Activated CD4-positive, alpha-beta T cell treated with anti-CD3 and anti-CD28 coated beads, Interleukin-2, Interleukin-6, amounts not matched to agents 100 ng/mL and 50 ng/mL, durations not matched to agents 16 hours and 8 hours (primary cell): ENCODE results near the gene PDE7B.

Source experiments
- DNase-seq: peaks from one replicate; pipeline ENCODE4 v3.0.0-alpha.2; 2020

The PDE7B gene

DNA sequence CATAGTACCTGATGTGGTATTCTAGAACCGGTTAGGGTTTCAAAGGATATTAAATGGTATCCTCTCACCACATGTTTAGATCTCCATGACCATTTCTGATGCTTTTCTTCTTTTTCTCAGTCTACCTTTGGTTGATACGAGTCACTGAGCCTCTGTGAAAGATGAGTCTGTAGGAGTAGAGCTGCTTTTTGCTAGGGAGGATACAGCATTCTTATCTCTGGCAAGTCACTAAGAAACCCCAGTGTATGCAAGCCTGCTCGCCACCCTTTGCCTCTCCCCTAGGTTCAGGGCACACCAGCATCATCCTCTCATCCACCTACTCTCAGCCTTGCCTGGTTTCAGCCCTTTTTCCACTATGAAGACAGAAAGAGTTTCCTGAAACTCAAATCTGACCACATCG, 308.7 kb downstream of the PDE7B start:
- no peak for DNase-seq

DNA sequence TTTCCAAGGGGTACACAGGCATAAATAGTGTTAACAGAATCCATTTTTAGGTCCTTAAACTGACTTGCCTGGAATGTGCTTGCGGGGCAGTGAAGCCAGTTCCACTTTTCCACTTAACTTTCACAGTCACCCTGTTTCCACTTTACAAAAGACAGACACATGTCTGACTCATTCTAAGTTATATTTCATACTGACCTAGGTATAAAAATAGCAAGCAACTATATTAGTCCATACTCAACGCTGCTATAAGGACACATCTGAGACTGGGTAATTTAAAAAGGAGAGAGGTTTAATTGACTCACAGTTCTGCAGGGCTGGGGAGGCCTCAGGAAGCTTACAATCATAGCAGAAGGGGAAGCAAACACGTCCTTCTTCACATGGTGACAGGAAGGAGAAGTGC, 310.4 kb downstream of the PDE7B start:
- no peak for DNase-seq

DNA sequence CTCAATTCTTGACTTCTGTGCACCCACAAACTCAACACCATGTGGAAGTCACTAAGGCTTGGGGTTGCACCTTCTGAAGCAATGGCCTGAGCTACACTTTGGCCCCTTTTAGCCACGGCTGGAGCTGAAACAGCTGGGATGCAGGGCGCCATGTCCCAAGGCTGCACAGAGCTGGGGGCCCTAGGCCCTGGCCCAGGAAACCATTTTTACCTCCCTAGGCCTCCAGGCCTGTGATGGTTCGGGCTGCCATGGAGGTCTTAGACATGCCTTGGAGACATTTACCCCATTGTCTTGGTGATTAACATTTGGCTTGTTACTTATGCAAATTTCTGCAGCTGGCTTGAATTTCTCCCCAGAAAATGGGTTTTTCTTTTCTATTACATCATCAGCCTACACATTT, 311.8 kb downstream of the PDE7B start:
- no peak for DNase-seq

DNA sequence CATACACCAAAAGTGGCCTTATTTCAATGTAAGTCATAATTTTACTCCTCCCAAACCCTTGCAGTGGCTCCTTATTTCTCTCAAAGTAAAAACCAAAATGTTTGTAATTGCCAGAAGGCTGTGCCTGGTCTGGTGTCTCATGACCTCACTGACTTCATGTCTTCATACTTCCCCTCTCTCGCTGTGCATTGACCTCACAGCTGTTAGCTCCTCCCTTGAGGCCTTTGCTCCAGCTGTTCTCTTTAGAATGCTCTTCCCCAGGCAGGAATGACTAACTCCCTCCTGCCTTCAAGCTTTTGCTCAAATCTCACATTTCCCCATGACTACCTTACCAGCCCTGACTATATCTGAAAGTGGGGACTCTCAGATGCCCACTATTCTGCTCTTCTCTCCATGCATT, 315.3 kb downstream of the PDE7B start:
- DNase-seq = no peak

DNA sequence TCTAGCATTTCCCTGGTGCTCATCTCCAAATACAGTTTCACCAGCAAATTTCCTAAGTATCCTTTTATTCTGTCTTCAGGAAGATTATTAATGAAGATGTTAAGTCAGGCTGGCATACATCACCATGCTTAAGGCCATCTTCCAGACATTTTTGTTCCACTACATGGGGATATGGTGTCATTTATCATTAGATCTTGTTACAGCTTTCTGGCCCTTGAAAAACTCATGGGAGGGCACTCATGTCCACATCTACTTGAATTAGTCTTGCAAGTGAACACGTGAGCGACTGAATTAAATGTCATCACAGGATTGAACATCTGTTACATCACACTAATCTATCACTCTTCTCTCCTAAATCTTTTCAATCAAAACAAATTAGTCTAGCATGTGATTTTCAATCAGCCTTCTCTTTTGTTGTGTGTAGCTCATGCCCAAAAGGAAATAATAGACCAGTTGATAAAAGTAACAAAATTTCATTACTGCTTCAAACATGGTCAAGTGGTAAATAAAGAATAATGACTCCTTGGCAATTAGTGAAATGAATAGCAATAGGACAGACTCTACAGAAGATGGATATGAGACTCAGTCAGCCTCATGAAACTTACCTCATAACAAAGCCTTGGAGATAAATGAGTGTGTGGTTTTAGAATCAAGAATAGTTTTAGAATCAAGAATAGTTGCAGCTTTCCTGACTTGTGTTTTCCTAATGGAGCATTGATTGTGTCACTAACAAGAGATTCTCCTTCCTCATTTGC, 318.1 kb downstream of the PDE7B start:
- DNase-seq = no peak

DNA sequence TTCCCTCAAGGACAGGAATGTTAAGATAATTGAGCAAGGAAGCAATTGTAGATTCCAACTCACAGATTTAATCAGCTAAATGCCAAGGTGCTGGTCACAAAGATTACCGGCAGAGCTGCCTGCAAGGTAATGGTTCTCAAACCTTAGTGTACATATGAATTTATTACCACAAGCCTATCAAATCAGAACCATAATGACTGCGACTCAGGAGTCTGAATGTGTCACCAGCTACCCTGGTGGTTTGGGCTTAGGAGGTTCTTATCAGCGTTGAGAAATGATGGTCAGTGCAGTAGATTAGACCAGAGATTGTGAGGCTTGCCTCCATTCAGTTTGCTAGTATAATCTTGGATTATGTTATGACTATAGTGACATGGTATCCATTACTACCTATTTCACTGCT, 319.7 kb downstream of the PDE7B start:
- DNase-seq = no peak

DNA sequence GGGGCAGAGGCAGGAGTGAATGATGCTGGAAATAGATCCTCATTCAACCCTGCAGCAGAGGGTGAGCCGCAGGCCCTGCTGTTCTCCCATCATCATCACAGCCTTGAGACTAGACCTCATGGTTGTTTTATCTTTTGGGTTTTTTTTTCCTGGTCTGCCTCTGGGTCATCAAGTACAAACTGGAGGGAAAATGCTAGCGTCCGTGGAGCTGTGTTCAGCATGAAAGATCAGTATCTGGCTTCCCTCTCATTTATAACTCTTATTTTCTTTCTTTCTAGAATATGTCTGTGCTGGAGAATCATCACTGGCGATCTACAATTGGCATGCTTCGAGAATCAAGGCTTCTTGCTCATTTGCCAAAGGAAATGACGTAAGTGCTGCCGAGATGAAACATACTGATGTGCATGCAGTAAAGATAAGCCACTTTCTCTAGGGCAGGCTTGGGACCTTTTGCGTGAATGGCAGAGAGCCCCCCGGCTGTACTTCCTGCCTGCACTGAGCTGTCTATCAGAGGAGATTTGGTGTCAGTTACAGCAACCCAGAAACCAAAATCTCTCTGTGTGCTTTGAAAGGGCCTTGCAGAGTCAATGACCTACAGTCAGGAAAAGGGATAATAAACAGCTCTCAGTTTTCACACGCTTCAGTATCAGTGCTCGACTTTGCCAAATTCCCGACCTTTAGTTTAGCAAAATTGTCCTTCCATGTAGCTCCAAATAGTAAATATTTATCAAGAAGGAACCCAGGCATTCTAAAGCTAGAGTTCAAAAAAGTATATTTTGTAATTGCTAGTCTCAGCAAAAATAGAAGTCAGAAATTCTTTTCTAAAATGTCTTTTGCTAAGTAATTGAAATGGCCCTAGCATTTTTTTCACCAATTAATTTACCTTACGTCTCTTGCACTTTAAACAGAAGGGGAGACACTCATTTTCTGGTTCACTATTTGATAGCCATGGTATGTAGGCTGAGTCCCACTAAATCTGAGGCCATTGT, 322.3 kb downstream of the PDE7B start:
- DNase-seq = no peak

DNA sequence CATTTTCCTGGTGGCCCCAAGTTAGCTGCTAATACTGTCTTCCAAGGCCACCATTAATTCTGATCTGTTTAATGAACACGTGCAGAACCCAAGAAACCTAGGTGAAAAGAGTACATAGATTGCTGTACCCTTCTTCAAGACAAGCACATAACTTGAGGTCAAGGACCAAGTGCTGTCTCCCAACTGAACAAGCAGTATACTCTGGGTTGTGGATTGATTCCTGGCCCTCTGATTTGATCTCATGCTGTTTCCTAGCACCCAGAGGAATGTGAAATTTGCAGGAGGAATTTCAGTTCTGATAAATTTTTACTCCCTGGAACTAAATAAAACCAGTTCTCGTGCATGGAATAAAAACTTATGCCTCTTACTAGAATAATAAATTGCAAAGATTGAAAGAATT, 323.0 kb downstream of the PDE7B start:
- DNase-seq = no peak

DNA sequence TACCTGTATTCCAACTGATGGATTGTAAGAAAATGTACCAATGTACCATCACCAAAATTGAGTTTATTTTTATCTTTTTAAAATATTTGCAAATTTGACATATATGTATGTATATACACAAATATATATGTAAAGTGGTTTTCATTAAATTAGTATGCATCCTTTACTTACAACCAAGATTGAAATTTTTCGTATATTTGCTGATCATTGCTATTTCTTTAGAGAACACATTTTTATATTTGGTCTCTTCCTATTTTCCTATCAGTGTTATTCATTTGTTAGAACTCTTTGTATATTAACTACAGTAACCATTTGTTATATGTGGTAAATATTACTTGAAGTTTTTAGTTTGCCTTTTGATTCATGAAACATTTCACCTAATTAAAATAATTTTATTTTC, 324.4 kb downstream of the PDE7B start:
- no peak for DNase-seq

DNA sequence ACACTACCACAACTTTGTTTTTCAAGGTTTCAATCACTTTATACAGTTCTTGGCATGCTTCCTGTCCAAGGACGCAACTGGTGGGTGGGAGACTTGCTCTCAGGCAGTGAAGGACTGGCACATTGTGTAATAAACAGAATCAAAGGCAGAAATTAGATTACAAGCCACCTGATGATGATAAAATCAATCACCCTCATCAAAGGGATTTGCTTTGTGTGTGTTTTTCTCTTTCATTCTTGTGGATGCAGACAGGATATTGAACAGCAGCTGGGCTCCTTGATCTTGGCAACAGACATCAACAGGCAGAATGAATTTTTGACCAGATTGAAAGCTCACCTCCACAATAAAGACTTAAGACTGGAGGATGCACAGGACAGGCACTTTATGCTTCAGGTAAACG, 327.2 kb downstream of the PDE7B start:
- DNase-seq = no peak

DNA sequence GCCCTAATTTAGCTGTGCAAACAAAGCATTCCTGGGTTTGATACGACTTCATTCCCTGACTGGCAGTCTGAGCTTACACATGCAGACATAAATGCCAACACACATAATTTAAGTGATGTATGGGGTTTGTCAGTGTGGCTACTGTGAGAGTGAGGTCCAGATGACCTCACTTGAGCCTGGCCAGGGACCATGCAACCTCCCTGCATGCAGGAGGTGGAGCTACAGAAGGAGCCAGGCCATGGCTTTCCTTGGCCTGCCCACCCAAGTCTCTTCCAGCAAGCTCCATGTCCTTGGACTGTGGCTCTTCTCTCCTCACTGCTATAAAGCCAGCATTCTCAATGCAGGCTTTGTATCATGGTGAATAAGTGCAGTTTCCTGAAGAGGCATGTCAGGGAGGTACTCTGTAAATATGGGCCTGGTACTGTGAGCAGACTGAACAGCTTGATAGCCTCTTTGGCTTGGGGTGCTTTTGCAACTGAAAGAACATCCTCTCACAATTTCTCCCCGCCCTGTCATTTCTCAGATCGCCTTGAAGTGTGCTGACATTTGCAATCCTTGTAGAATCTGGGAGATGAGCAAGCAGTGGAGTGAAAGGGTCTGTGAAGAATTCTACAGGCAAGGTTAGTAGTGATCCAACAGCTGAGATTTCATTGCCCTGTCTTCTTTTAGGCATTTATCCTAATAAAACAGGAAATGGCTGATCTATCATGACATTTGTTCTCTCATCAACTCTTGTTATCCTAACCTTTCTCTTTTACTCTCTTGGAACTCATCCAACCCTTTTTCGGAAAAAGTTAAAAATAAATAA, 329.4 kb downstream of the PDE7B start:
- DNase-seq = no peak

DNA sequence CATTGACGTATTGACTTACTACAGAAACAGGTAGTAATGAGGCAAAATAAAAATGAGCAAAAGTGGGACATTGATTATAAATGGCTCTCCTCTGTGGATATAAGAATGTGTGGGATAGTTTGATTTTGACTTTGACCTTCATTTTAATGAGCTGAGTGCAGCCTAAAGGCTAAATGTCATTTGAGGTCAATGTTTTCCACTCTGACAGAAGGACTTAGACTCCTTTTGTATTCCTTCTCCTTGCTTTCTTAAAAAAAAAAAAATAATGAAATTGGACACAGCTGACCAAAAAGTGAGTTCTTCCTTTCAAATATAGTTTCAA, 330.0 kb downstream of the PDE7B start:
- DNase-seq = no peak

DNA sequence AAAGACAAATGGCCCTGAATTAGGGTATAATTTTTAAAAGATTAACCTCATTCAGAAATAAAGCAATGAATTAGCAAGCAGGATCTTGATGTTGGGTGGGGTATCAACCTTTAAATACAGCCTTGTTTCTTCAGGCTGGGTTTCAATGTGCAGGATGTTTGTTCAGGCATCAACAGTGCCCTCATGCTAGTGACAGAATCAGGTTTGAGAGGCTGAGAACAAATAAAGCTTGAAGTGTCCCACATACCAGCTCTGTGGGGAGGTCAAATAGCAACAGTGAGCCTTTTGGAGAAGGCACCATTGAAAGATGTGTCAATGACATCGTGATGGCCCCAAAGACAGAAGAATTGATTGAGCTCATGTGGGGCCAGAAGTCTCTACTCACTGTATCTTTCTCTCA, 330.4 kb downstream of the PDE7B start:
- DNase-seq = no peak

DNA sequence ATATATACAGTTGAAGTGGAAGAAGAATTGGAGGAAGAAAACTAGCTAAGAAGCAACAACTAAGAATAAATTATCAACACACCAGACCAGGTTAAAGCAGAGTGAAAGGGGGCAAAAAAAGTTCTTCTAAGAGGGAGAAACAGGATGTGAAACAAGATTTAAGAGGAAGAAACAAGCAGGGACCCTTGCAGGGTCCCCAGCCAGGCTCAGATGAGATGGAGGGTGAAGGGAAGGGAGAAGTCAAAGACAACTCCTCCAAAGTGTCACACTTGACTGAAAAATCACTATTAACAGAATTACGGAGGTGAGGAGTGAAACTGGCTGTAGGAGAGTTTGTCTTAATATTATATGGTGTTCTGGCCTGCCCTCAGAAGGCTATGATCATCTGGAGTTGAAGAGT, 333.2 kb downstream of the PDE7B start:
- DNase-seq = no peak

DNA sequence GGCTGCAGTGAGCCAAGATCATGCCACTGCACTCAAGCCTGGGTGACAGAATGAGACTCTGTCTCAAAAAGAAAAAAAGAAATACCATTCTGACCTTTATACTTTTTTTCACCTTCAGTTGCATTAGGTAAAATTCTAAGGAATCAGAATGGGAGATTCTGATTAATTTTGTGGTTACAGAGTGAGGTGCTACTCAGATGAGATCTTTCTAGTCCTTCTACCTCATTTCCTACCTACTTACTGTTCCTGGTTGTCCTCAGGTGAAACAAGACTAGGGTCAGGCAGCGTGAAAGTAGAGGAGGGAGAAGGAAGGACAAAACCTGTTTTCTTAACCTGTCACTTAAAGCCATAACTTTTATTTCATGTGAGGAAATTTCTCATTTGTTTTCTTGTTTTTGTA, 334.9 kb downstream of the PDE7B start:
- no peak for DNase-seq

DNA sequence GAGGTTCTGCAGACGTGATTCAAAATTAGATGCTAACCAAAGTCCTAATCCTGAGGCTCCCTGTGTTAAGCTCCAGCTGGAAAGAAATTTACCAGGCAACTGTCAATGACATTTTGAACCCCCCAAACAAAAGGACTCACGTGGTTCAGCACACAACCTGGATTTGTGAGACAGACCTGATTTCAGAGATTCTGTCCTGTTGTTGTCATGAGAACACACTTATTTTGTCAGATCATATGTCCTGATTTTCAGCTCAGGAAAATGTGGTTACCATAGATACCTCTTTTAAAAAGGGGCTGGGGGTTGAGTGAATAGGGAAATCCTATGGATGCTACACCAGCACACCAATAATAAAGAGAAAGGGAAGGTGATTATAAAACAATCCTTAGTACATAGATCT, 337.0 kb downstream of the PDE7B start:
- DNase-seq = no peak

DNA sequence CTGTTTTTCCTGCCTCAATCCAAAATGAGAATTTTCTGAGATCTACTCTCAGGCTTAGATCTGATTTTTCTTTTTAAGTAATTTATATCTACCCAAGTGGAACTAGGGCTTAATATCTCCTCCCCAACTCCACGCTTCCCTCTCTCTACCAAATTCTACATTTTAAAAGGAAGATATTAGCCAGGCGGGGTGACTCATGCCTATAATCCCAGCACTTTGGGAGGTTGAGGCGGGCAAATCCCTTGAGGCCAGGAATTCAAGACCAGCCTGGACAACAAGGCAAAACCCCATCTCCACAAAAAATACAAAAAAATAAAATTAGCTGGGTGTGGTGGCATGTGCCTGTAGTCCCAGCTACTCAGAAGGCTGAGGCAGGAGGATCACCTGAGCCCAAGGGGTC, 337.6 kb downstream of the PDE7B start:
- DNase-seq = no peak

DNA sequence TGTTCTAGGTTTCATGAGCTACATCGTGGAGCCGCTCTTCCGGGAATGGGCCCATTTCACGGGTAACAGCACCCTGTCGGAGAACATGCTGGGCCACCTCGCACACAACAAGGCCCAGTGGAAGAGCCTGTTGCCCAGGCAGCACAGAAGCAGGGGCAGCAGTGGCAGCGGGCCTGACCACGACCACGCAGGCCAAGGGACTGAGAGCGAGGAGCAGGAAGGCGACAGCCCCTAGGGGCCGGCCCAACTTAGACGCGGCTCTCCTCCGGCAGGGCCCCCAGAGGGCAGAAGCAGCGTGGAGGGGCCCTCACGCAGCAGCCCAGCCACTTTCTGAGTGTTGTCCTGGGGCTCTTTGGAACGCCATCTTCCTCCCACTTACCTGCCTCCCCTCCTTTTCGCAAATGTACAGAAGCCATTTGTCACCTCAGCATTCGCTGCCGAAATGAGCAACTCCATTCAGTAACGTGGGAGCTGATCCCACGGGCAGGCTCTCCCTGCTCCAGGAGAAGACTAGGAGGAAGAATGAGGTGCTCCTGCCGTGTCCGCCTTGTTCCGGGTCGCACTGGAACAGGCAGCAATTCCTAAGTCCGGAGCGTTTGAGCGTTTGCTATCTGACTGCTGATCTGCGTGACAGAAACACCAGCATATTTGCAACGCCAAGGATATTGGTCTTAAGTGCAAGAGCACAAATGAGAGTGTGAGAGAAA, 340.3 kb downstream of the PDE7B start:
- DNase-seq = no peak

DNA sequence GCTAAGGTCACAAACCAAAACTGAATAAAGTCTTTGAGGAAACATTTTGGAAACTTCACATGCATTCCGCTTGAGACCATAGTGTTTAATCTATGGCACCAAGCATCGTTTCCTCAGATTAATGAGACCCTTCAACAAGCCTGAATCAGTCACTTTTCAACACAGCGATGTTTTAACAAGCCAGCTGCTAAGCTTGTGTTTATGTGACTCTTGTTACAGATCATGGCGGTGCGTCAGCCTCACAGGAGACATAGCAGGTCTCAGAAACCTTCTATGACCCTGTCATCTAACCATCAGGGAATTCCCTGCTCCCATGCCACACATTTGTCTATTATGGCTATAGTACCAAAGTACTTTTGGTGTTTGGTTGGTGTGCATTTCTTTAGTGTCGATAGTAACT, 341.4 kb downstream of the PDE7B start:
- DNase-seq = no peak

DNA sequence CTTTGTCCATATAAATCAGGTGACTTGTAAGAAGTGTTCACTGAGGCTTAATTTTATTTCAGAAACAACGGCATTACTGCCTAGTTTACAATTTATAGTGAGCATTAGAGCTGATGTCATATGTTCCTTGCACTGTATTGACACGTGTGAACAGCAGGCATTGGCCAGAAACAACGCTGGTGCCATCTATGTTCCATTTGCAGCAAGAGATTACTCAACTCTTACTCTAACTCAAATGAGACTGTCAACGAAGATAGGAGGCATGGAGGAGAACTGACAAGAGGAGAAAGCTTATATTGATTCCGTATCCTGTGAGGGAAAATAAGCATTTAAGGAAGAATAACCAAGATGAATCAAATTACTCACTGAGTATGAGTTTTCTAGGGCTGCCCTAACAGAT, 350.2 kb downstream of the PDE7B start:
- no peak for DNase-seq

DNA sequence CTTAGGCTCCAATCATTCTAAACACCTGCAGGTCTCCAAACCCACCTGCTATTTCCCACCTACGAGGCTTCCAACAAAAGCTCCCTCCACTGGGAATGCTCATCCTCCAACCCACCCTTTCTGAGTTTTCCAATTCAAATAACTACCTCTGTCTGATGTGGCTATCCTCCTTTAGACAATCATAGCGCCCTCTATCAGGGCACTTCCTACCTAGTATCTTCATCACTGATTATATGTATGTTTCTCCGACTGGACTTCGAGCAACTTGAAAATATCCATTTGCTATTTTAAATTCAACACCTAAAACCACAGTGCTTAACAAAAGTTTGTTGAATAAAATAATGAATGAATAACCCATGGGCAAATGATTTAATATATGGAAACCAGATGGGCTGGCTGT, 357.3 kb downstream of the PDE7B start:
- no peak for DNase-seq

DNA sequence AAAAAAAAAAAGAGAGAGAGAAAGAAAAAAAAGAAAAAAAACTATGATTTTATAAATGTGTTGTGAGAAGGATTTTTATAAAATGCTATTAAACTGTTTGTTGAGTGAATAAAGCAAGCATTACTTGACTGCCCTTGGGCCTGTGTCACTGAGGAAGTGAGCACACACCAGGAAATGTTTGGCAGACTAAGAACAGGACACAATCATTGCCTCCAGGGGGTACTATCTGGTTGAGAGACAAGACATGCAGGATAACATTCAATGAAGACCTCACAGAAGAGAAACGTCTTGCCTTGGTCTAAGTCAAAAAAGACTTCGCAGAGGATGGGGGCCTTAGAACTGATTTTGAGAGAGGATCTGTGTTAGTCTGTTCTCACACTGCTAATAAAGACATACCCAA, 358.0 kb downstream of the PDE7B start:
- DNase-seq = no peak
